Measurements from ENCODE around the gene TXNDC11. TPM values are rescaled to one million over a fixed set of nuclear protein-coding genes. Genes with fewer than 3 reads are reported as not detected.

TXNDC11 gene
- total RNA-seq, 1 experiment from 2014 or later: 17.6 TPM

- no peaks in the 10 kb centered on the region for H3K9me3 ChIP-seq (ENCODE audit: low read depth, low read length, poor library complexity, severe bottlenecking)
- intact Hi-C loops (cut with micrococcal nuclease; ENCODE audit: unreplicated experiment): loop anchor here (5.0 to 10.0 kb wide), 3 partner anchors 110 to 680 kb away; no protein-coding TSS in a partner anchor
- no peaks in the 10 kb centered on the region for H3K27me3 ChIP-seq (replicated peaks; ENCODE audit: insufficient read depth, low read depth, low read length, poor library complexity)
- peaks cover 14% of the 10 kb centered on the region for H3K4me1 ChIP-seq (ENCODE audit: insufficient read depth, low read length, poor library complexity, severe bottlenecking)
- no peak for TF ChIP-seq EZH2 (IDR thresholded peaks at IDR 0.05; ENCODE audit: borderline replicate concordance, low read depth, low read length, poor library complexity, severe bottlenecking)
- TF ChIP-seq, protein P1, sequence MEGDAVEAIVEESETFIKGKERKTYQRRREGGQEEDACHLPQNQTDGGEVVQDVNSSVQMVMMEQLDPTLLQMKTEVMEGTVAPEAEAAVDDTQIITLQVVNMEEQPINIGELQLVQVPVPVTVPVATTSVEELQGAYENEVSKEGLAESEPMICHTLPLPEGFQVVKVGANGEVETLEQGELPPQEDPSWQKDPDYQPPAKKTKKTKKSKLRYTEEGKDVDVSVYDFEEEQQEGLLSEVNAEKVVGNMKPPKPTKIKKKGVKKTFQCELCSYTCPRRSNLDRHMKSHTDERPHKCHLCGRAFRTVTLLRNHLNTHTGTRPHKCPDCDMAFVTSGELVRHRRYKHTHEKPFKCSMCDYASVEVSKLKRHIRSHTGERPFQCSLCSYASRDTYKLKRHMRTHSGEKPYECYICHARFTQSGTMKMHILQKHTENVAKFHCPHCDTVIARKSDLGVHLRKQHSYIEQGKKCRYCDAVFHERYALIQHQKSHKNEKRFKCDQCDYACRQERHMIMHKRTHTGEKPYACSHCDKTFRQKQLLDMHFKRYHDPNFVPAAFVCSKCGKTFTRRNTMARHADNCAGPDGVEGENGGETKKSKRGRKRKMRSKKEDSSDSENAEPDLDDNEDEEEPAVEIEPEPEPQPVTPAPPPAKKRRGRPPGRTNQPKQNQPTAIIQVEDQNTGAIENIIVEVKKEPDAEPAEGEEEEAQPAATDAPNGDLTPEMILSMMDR (conservative IDR thresholded peaks at IDR 0.05; ENCODE audit: low read depth, low read length): no peak
- no peaks in the 10 kb centered on the region for H3K36me3 ChIP-seq (ENCODE audit: insufficient read depth, low read length, poor library complexity, severe bottlenecking)
- no peak for DNase-seq (ENCODE audit: low spot score)
- no TSS peak for BruUV-seq (replicated peaks)
- H3K27ac ChIP-seq (ENCODE audit: low read depth, low read length, poor library complexity, severe bottlenecking): no peak overlapping the region
- CTCF ChIA-PET: interaction anchor here (0.5 to 0.7 kb wide), 4 partner anchors 67 to 234 kb away, joined by 3 to 12 read pairs (median 8); no protein-coding TSS in a partner anchor
- POLR2A ChIA-PET (ENCODE audit: low non-redundant PET): interaction anchor here (0.6 kb wide), 2 partner anchors 155 to 259 kb away, joined by 3 to 14 read pairs; no protein-coding TSS in a partner anchor
- no peak overlapping the region for H3K4me3 ChIP-seq (ENCODE audit: low read depth, low read length, poor library complexity, severe bottlenecking)
These were observed 99.9 kb downstream of the TXNDC11 start for GRCh38 chr16:11642765-11643116.

- CTCF ChIA-PET: interaction anchor here (0.5 to 0.9 kb wide), 2 partner anchors 108 to 234 kb away, joined by 3 to 7 read pairs; no protein-coding TSS in a partner anchor
- H3K9me3 ChIP-seq (ENCODE audit: low read depth, low read length, poor library complexity, severe bottlenecking): no peaks in the 10 kb centered on the region
- TF ChIP-seq, protein P1 (conservative IDR thresholded peaks at IDR 0.05; ENCODE audit: low read depth, low read length): peak; percentile 75
- TF ChIP-seq EZH2 (IDR thresholded peaks at IDR 0.05; ENCODE audit: borderline replicate concordance, low read depth, low read length, poor library complexity, severe bottlenecking): no peak
- H3K4me3 ChIP-seq (ENCODE audit: low read depth, low read length, poor library complexity, severe bottlenecking): no peak overlapping the region
- intact Hi-C loops (cut with micrococcal nuclease; ENCODE audit: unreplicated experiment): loop anchor here (2.0 to 10.0 kb wide), 4 partner anchors 109 to 679 kb away; no protein-coding TSS in a partner anchor
- peak; percentile 74 for DNase-seq (ENCODE audit: low spot score)
- peaks cover 14% of the 10 kb centered on the region for H3K4me1 ChIP-seq (ENCODE audit: insufficient read depth, low read length, poor library complexity, severe bottlenecking)
- no peaks in the 10 kb centered on the region for H3K36me3 ChIP-seq (ENCODE audit: insufficient read depth, low read length, poor library complexity, severe bottlenecking)
- no peak overlapping the region for H3K27ac ChIP-seq (ENCODE audit: low read depth, low read length, poor library complexity, severe bottlenecking)
- H3K27me3 ChIP-seq (replicated peaks; ENCODE audit: insufficient read depth, low read depth, low read length, poor library complexity): no peaks in the 10 kb centered on the region
- no TSS peak for BruUV-seq (replicated peaks)
- POLR2A ChIA-PET (ENCODE audit: low non-redundant PET): no interaction called here
These were observed 101.5 kb downstream of the TXNDC11 start for GRCh38 chr16:11640987-11641817.

DNA sequence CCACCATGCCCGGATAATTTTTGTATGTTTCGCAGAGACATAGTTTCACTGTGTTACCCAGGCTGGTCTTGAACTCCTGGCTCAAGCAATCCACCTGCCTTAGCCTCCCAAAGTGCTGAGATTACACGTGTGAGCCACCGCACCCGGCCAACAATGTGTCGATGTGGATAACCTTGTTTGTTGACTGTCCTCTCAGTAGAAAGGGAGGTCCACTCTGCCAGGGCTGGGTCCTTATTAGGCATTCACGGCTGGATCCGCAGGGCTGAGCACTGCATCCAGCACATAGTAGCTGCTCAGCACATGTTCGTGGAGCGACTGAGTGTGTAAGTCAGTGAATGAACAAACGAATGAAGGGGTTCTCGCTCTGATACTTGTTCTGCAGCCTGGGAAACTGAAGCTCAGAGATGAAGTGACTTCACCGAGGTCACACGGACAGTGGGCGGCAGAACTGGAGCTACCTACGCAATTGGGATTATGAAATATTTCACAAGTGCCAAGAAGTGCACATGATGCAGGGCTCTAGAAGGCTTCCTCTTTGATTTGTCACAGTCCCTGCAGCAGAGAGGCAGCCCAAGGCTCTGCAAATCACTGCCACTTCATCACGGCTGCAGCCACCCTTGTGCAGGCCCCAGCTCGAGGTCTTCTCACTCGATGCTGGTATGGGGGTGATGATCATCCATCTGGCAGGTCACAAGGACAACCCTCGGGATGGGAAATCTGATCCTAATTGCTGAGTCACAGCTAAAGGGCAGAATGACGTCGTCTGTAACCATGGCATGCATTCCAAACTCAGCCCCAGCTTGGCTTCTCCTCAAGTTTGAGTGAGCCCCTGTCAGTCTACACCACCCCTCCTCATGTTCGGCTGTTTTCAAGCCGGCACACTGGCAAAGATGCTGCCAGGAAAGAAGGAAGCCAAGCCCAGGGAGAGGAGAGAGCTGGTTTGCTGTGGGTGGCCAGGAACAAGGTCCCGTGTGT is 102.4 kb downstream of the TXNDC11 start:
- Histone ChIP-seq H3K36me3 (ENCODE audit: insufficient read depth, low read length, poor library complexity, severe bottlenecking) (no peaks in the 10 kb centered on the region), H3K4me1 (ENCODE audit: insufficient read depth, low read length, poor library complexity, severe bottlenecking) (peaks cover 14% of the 10 kb centered on the region), H3K4me3 (ENCODE audit: low read depth, low read length, poor library complexity, severe bottlenecking) (no peak overlapping the region), H3K27me3 (replicated peaks; ENCODE audit: insufficient read depth, low read depth, low read length, poor library complexity) (no peaks in the 10 kb centered on the region), H3K9me3 (ENCODE audit: low read depth, low read length, poor library complexity, severe bottlenecking) (no peaks in the 10 kb centered on the region), H3K27ac (ENCODE audit: low read depth, low read length, poor library complexity, severe bottlenecking) (no peak overlapping the region)
- peak; percentile 54 for DNase-seq (ENCODE audit: low spot score)
- ChIA-PET POLR2A (ENCODE audit: low non-redundant PET) (no interaction called here), CTCF (interaction anchor here (0.5 to 0.6 kb wide), 2 partner anchors 25 to 107 kb away, joined by 3 to 7 read pairs; no protein-coding TSS in a partner anchor)
- no TSS peak for BruUV-seq (replicated peaks)
- TF ChIP-seq, protein P1 (conservative IDR thresholded peaks at IDR 0.05; ENCODE audit: low read depth, low read length): no peak
- TF ChIP-seq EZH2 (IDR thresholded peaks at IDR 0.05; ENCODE audit: borderline replicate concordance, low read depth, low read length, poor library complexity, severe bottlenecking): no peak
- intact Hi-C loops (cut with micrococcal nuclease; ENCODE audit: unreplicated experiment): loop anchor here (2.0 to 10.0 kb wide), 4 partner anchors 108 to 678 kb away; no protein-coding TSS in a partner anchor
